OCI-LY7 (cell line): ENCODE data around the gene CFAP90. TPM values are rescaled to one million over a fixed set of nuclear protein-coding genes. Genes with fewer than 3 reads are reported as not detected.
A peak's percentile ranks its signal among the peaks of the same experiment; 100 is the strongest.

ENCODE experiments used
- BruUV-seq: library from RNA; stranded (reverse); fragments of 400-500 nt; replicated peaks from 2 replicates; lab custom pipeline; 2021; lab: Mats Ljungman, UMichigan
- CTCF ChIA-PET: fragments of 300-600 bp; sonication (Branson Sonifier 250); formaldehyde crosslinking; loops from one replicate; lab custom pipeline; 2022; ENCODE audit warnings: antibody characterized with exemption; ENCODE audit not compliant: unreplicated experiment; lab: Charles Lee
- POLR2A ChIA-PET: fragments of 300-600 bp; sonication (Branson Sonifier 250); formaldehyde crosslinking; loops from one replicate; lab custom pipeline; 2022; ENCODE audit warnings: antibody characterized with exemption; lab: Charles Lee
- DNase-seq: peaks from one replicate; pipeline ENCODE4 v3.0.0-alpha.2; 2015; ENCODE audit warnings: low spot score
- H2AFZ ChIP-seq: fragments of 200-600 bp; sonication (generic), shearing (Covaris generic); 2 replicates; pipeline ENCODE4 v1.6.1; 2014; ENCODE audit warnings: mild to moderate bottlenecking, antibody characterized with exemption, low read length, moderate library complexity
- H3K27ac ChIP-seq: fragments of 200-600 bp; sonication (generic); 2 replicates; pipeline ENCODE4 v1.5.1; 2014; ENCODE audit warnings: mixed run types, low read depth, mild to moderate bottlenecking, moderate library complexity, low read length, inconsistent platforms; ENCODE audit not compliant: poor library complexity, severe bottlenecking
- H3K36me3 ChIP-seq: fragments of 200-600 bp; sonication (generic); 2 replicates; pipeline ENCODE4 v1.6.1; 2014; ENCODE audit warnings: mild to moderate bottlenecking, antibody characterized with exemption, low read length, moderate library complexity, mixed read lengths; ENCODE audit not compliant: insufficient read depth
- H3K4me1 ChIP-seq: fragments of 200-600 bp; sonication (generic); 2 replicates; pipeline ENCODE4 v1.5.1; 2014; ENCODE audit warnings: mild to moderate bottlenecking, low read length; ENCODE audit not compliant: insufficient read depth, poor library complexity, severe bottlenecking
- H3K4me2 ChIP-seq: fragments of 200-600 bp; sonication (generic); 2 replicates; pipeline ENCODE4 v1.6.1; 2014; ENCODE audit warnings: mild to moderate bottlenecking, low read length
- H3K4me3 ChIP-seq: fragments of 200-600 bp; sonication (generic); 2 replicates; pipeline ENCODE4 v1.5.1; 2014; ENCODE audit warnings: mild to moderate bottlenecking, low read depth, low read length; ENCODE audit not compliant: poor library complexity, severe bottlenecking
- H3K79me2 ChIP-seq: fragments of 200-600 bp; sonication (generic); 2 replicates; pipeline ENCODE4 v1.6.1; 2016; ENCODE audit warnings: low read depth, mild to moderate bottlenecking, low read length, moderate library complexity, mixed read lengths; ENCODE audit not compliant: insufficient read depth
- H3K9me2 ChIP-seq: fragments of 200-600 bp; sonication (generic); 2 replicates; pipeline ENCODE4 v1.6.1; 2016; ENCODE audit warnings: mild to moderate bottlenecking, low read length, mixed read lengths; ENCODE audit not compliant: insufficient read depth
- H3K9me3 ChIP-seq: fragments of 200-600 bp; sonication (generic); 2 replicates; pipeline ENCODE4 v1.6.1; 2014; ENCODE audit warnings: mild to moderate bottlenecking, mixed run types, low read length, mixed read lengths
- H4K20me1 ChIP-seq: fragments of 200-600 bp; sonication (generic); 2 replicates; pipeline ENCODE4 v1.6.1; 2014; ENCODE audit warnings: mild to moderate bottlenecking, antibody characterized with exemption, low read length, moderate library complexity, mixed read lengths; ENCODE audit not compliant: insufficient read depth
- CTCF ChIP-seq: fragments of 200-600 bp; sonication (generic); conservative IDR thresholded peaks from 2 replicates; pipeline ENCODE4 v1.5.1; 2014; ENCODE audit warnings: mild to moderate bottlenecking, antibody characterized with exemption, low read length, moderate library complexity, mixed read lengths
- EZH2phosphoT487 ChIP-seq: fragments of 200-600 bp; sonication (generic); IDR thresholded peaks from 2 replicates; pipeline ENCODE4 v1.6.1; 2018; ENCODE audit warnings: low read depth, borderline replicate concordance, mild to moderate bottlenecking, mixed run types, antibody characterized with exemption, low read length, moderate library complexity, mixed read lengths
- intact Hi-C: fragments of 100-400 bp; cut with micrococcal nuclease; formaldehyde crosslinking; loops from one replicate; pipeline ENCODE4 v1.10.0; 2022; ENCODE audit not compliant: unreplicated experiment
- total RNA-seq, 2 experiments: library from RNA; depleted of rRNA in 1 of 2; stranded (reverse); fragments of >200 nt in 1 of 2; shearing (Covaris generic) in 1 of 2; gene quantifications; 2 replicates each; pipeline ENCODE4 v1.2.3, GENCODE V29; 2014 to 2022

The CFAP90 gene
- total RNA-seq, 2 experiments from 2014 or later, result not detected

DNA sequence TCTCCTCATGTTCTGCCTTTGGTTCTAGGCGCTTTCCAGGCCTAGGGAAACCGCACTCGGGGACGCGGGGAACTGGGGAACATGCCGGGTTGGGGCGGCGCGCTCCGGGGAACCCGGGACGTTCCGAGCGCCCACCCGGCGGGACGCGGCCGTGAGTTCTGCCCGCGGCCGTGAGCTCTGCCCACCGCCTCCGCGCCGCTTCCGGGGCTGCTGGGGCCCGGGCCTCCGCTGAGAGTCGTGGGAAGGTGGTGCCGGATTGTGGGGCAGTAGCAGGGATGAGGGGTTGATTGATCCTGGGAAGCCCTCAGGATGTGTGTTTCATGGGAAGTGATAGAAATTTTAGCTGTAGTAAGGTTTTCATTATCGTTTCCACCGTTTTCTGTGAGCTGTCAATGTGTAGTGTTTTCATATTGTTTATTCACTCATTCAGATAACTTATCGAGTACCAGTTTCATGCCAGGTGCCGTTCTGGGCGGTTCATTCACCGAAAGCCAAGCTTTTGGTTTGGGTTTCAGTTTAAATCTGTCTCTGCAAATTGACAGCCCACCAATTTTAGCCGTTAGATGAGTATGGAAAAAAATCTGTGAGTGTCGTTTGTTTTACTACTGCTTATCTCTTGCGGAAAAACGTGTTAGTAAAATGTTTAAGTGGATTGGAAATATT is 18.7 kb upstream of the CFAP90 start:
- H3K4me1 ChIP-seq, result peaks cover 64% of the 10 kb centered on the region
- intact Hi-C loops, result no loop called here
- H3K4me3 ChIP-seq, result peak overlapping the region; percentile 97
- no TSS peak for BruUV-seq
- H3K9me3 ChIP-seq, result no peaks in the 10 kb centered on the region
- H4K20me1 ChIP-seq, result peaks cover 28% of the 10 kb centered on the region
- peak; percentile 32 for DNase-seq
- peaks cover 63% of the 10 kb centered on the region for H3K36me3 ChIP-seq
- peak overlapping the region; percentile 51; the same call in 1 of the 2 replicates for H2AFZ ChIP-seq
- POLR2A ChIA-PET, result interaction anchor here (0.7 to 3.6 kb wide), 7 partner anchors 9 to 1084 kb away, joined by 3 to 16 read pairs (median 3); no protein-coding TSS in a partner anchor
- peak overlapping the region; percentile 55 for H3K27ac ChIP-seq
- no peaks in the 10 kb centered on the region for H3K9me2 ChIP-seq
- H3K79me2 ChIP-seq, result peaks cover 90% of the 10 kb centered on the region
- no peak for TF ChIP-seq CTCF
- no peak for TF ChIP-seq EZH2phosphoT487
- CTCF ChIA-PET, result no interaction called here
- peak overlapping the region; percentile 90 for H3K4me2 ChIP-seq

DNA sequence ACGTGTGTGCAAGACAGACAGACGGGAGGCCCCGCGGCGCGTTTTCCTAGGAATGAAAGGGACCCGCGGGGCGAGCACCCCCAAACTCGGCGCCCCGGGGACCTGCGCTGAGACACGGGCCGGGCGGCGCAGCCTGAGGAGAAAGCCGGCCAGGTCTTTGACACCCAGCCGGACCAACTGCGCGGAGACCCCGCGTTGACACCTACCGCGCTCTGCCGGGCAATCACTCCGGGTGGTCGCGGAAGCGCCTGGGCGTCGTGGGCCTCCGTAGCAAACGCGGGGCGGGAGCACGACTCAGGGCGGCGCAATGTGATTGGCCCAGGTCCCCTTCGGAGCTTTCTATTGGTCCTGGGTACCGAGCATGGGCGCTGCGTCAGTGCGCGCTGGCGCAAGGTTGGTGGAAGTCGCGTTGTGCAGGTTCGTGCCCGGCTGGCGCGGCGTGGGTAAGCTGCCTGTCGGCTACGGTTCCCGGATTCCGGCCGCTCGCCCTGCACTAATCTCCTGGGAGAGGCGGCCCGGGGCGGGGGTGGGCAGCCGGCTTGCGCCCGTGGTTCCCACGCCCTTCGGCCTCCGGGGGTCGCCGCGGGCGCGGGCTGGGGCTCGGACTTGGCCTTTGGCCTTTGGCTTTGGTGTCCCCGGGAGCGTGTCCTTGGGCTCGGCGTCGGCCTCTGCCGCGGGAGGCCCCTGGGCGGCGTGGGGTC is 18.0 kb upstream of the CFAP90 start, which contains the start of the genes FASTKD3 and MTRR:
Gene FASTKD3 (minus strand): TSS at position 259 of the 701 bp plus-strand sequence. CDS start 948 bp downstream, outside the sequence.
Gene MTRR (plus strand): TSS at position 376 of the 701 bp plus-strand sequence. CDS start 1,647 bp downstream, outside the sequence.
- peak within 1 kb of the TSS; percentile 79 for H2AFZ ChIP-seq
- no peaks in the 10 kb centered on the region for H3K9me2 ChIP-seq
- peaks cover 28% of the 10 kb centered on the region for H4K20me1 ChIP-seq
- peak within 1 kb of the TSS; percentile 55 for H3K27ac ChIP-seq
- H3K36me3 ChIP-seq, result peaks cover 60% of the 10 kb centered on the region
- TF ChIP-seq CTCF (no peak), EZH2phosphoT487 (no peak)
- peaks cover 64% of the 10 kb centered on the region for H3K4me1 ChIP-seq
- no peaks in the 10 kb centered on the region for H3K9me3 ChIP-seq
- intact Hi-C loops, result no loop called here
- ChIA-PET CTCF (interaction anchor here (1.5 kb wide), 1 partner anchor 18 kb away, joined by 4 read pairs; no protein-coding TSS in a partner anchor), POLR2A (interaction anchor here (0.6 to 3.6 kb wide), 12 partner anchors 9 to 1084 kb away, joined by 3 to 16 read pairs (median 3); no protein-coding TSS in a partner anchor)
- peak within 1 kb of the TSS; percentile 90 for H3K4me2 ChIP-seq
- H3K4me3 ChIP-seq, result peak within 1 kb of the TSS; percentile 97
- DNase-seq, result peak; percentile 94
- BruUV-seq, result no TSS peak
- peaks cover 87% of the 10 kb centered on the region for H3K79me2 ChIP-seq
